Naive thymus-derived CD8-positive, alpha-beta T cell (primary cell): ENCODE measurements around the gene CD6. TPM values are rescaled to one million over a fixed set of nuclear protein-coding genes. Genes with fewer than 3 reads are reported as not detected.
"Not testable (repeated sequence)": the region's sequence is repeated elsewhere in the genome, so short reads cannot be mapped to it uniquely, and the experiment has no call there.

ENCODE experiments used
- ATAC-seq, 2 donors: fragments of 150-1000 bp; cut with Tn5 transposase in 1 of 2; sonication (Bioruptor Pico), chemical (Tn5 transposase) in 1 of 2; 1 replicate in 1 of 2; 2 replicates in 1 of 2; pipeline ENCODE4 v1.10.0; 2021; ENCODE audit warnings: mild to moderate bottlenecking in 2 of 2, moderate library complexity in 2 of 2
- POLR2A ChIA-PET: fragments of 350-600 bp; sonication (Branson Sonifier 250); formaldehyde crosslinking; loops from one replicate; lab custom pipeline; 2021; ENCODE audit warnings: antibody characterized with exemption; lab: Charles Lee
- DNase-seq, 10 donors: peaks; one replicate each; pipeline versions ENCODE4 v3.0.0 to v3.0.0-alpha.2; 2020 to 2022
- H3K27ac Mint-ChIP-seq, 10 donors: one replicate each; pipeline ENCODE4 v1.8.0; 2020 to 2022; ENCODE audit warnings: mild to moderate bottlenecking in 10 of 10, mixed read lengths in 10 of 10, moderate library complexity in 4 of 10, inconsistent platforms in 1 of 10
- H3K27me3 Mint-ChIP-seq, 5 donors: one replicate each; pipeline ENCODE4 v1.8.0; 2021 to 2022; ENCODE audit warnings: mixed read lengths in 5 of 5
- H3K36me3 Mint-ChIP-seq, 3 donors: one replicate each; pipeline ENCODE4 v1.8.0; 2020 to 2022; ENCODE audit warnings: mixed read lengths in 3 of 3, mild to moderate bottlenecking in 2 of 3, inconsistent platforms in 1 of 3
- H3K4me1 Mint-ChIP-seq, 4 donors: one replicate each; pipeline ENCODE4 v1.8.0; 2021 to 2022; ENCODE audit warnings: mixed read lengths in 4 of 4
- H3K4me3 Mint-ChIP-seq, 10 donors: one replicate each; pipeline ENCODE4 v1.8.0; 2020 to 2022; ENCODE audit warnings: mild to moderate bottlenecking in 10 of 10, mixed read lengths in 10 of 10, moderate library complexity in 6 of 10, inconsistent platforms in 1 of 10
- H3K9me3 Mint-ChIP-seq, 9 donors: one replicate each; pipeline ENCODE4 v1.8.0; 2020 to 2022; ENCODE audit warnings: mixed read lengths in 9 of 9, mild to moderate bottlenecking in 3 of 9, inconsistent platforms in 1 of 9, moderate library complexity in 1 of 9
- polyA plus RNA-seq, 3 donors: library from polyadenylated mRNA; unstranded; fragments of 300-500 nt; fragmentation: Illumina TruSeq; gene quantifications; one replicate each; pipeline ENCODE4 v1.2.3, GENCODE V29; 2021
- total RNA-seq, 8 experiments: library from RNA in 2 of 8; stranded (reverse) in 2 of 8; gene quantifications; one replicate each; pipeline ENCODE4 v1.2.3 and lab custom pipeline; 2021 to 2026

CD6 gene
- total and polyA plus RNA-seq, 5 experiments from 2014 or later: 150 to 405 (median 199) TPM

- Mint-ChIP-seq H3K4me1 (peaks cover 31 to 82% (median 69%) of the 10 kb centered on the region in 4 donors), H3K4me3 (peak overlapping the region in 4 of 10 donors; percentile 25 to 73 (median 52)), H3K36me3 (no peaks in the 10 kb centered on the region), H3K27ac (peak overlapping the region; percentile 31 to 98 (median 92)), H3K27me3 (no peaks in the 10 kb centered on the region), H3K9me3 (no peaks in the 10 kb centered on the region)
- DNase-seq (no peak), ATAC-seq (no peak)
- POLR2A ChIA-PET: interaction anchor here (0.6 to 2.3 kb wide), 5 partner anchors 8 to 41 kb away, joined by 3 to 26 read pairs (median 3); no protein-coding TSS in a partner anchor
These were observed 90.9 kb downstream of the CD6 start for GRCh38 chr11:61062181-61062930.

DNA sequence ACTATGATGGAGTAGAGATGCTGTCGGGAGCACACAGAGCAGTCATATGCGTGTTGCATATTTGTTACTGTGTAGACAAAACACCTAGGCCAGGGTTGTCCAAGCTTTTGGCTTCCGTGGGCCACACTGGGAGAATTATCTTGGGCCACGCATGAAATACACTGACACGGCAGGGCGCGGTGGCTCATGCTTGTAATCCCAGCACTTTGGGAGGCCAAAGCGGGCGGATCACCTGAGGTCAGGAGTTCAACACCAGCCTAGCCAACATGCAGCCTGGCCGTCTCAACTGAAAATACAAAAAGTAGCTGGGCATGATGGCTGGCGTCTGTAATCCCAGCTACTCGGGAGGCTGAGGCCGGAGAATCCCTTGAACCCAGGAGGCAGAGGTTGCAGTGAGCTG, 93.8 kb downstream of the CD6 start:
- Mint-ChIP-seq H3K4me1 (peaks cover 39 to 88% (median 81%) of the 10 kb centered on the region in 4 donors), H3K4me3 (peak overlapping the region in 9 of 10 donors; percentile 20 to 79 (median 63)), H3K27ac (peak overlapping the region in 8 of 10 donors; percentile 79 to 96 (median 89))
- not testable (repeated sequence) for H3K36me3 Mint-ChIP-seq, H3K27me3 Mint-ChIP-seq, H3K9me3 Mint-ChIP-seq, ATAC-seq, DNase-seq
- POLR2A ChIA-PET: interaction anchor here (0.7 to 6.6 kb wide), 18 partner anchors 8 to 58 kb away, joined by 3 to 69 read pairs (median 4); partner anchors contain the start of gene CD5

GRCh38 chr11:61065955-61066638, 94.6 kb downstream of the CD6 start:
- ATAC-seq: no peak
- POLR2A ChIA-PET: interaction anchor here (1.0 to 6.6 kb wide), 13 partner anchors 10 to 59 kb away, joined by 3 to 69 read pairs (median 5); partner anchors contain the start of gene CD5
- H3K27me3 Mint-ChIP-seq: no peaks in the 10 kb centered on the region
- H3K27ac Mint-ChIP-seq: peak overlapping the region; percentile 53 to 96 (median 89)
- H3K9me3 Mint-ChIP-seq: no peaks in the 10 kb centered on the region
- peak in 2 of 10 donors; percentile 24 to 37 for DNase-seq
- H3K4me3 Mint-ChIP-seq: peak overlapping the region; percentile 41 to 79 (median 70)
- H3K4me1 Mint-ChIP-seq: peaks cover 38 to 89% (median 82%) of the 10 kb centered on the region in 4 donors
- H3K36me3 Mint-ChIP-seq: no peaks in the 10 kb centered on the region

GRCh38 chr11:61066645-61067044, 95.2 kb downstream of the CD6 start:
- Mint-ChIP-seq H3K36me3 (no peaks in the 10 kb centered on the region), H3K9me3 (no peaks in the 10 kb centered on the region), H3K4me1 (peaks cover 39 to 89% (median 82%) of the 10 kb centered on the region in 4 donors), H3K27me3 (no peaks in the 10 kb centered on the region), H3K27ac (peak overlapping the region; percentile 15 to 93 (median 60)), H3K4me3 (peak overlapping the region in 3 of 10 donors; percentile 0 to 63 (median 21))
- no peak for ATAC-seq
- POLR2A ChIA-PET: interaction anchor here (0.9 to 6.6 kb wide), 11 partner anchors 10 to 62 kb away, joined by 3 to 69 read pairs (median 9); partner anchors contain the start of gene CD5
- DNase-seq: no peak

- no peak for DNase-seq
- POLR2A ChIA-PET: interaction anchor here (0.9 to 6.6 kb wide), 9 partner anchors 8 to 61 kb away, joined by 3 to 69 read pairs (median 9); no protein-coding TSS in a partner anchor
- Mint-ChIP-seq H3K4me1 (peaks cover 37 to 90% (median 83%) of the 10 kb centered on the region in 4 donors), H3K4me3 (peak overlapping the region in 1 of 10 donors; percentile 26), H3K27ac (peak overlapping the region; percentile 29 to 90 (median 78)), H3K36me3 (no peaks in the 10 kb centered on the region), H3K27me3 (no peaks in the 10 kb centered on the region), H3K9me3 (no peaks in the 10 kb centered on the region)
- no peak for ATAC-seq
These were observed 96.4 kb downstream of the CD6 start for GRCh38 chr11:61067782-61068446.

GRCh38 chr11:61068581-61068980, 97.1 kb downstream of the CD6 start:
- Mint-ChIP-seq H3K4me3 (no peak overlapping the region), H3K27ac (peak overlapping the region; percentile 26 to 90 (median 78))
- DNase-seq: no peak

DNA sequence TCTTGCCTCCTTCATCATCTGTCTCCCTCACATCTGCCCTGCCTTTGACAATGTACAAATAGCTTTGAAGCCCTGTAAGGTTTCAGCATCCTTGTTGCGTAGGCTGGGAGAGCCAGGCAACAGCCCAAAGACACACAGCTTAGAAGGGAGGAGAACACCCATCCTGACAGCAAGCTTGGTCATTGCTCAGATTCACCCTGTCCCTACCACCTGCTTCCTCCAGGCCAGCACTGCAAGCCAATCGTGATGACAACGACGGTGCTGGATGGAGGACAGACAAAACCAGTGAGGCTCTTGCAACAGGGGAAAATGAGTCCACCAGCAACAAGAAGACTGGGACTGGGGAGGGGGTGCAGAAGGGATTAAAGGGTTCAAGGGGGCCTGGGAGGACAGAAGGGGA, 97.9 kb downstream of the CD6 start:
- peak overlapping the region in 4 of 10 donors; percentile 4 to 75 (median 24) for H3K4me3 Mint-ChIP-seq
- peaks cover 41 to 90% (median 86%) of the 10 kb centered on the region in 4 donors for H3K4me1 Mint-ChIP-seq
- no peak for DNase-seq
- peak overlapping the region; percentile 78 to 98 (median 94) for H3K27ac Mint-ChIP-seq
- H3K27me3 Mint-ChIP-seq: no peaks in the 10 kb centered on the region
- no peak for ATAC-seq
- H3K36me3 Mint-ChIP-seq: no peaks in the 10 kb centered on the region
- no peaks in the 10 kb centered on the region for H3K9me3 Mint-ChIP-seq
- POLR2A ChIA-PET: interaction anchor here (0.9 to 6.6 kb wide), 7 partner anchors 9 to 47 kb away, joined by 3 to 70 read pairs (median 15); no protein-coding TSS in a partner anchor

More at GRCh38 chr11:61068581-61068980, 97.1 kb downstream of the CD6 start:
- no peaks in the 10 kb centered on the region for H3K9me3 Mint-ChIP-seq
- no peaks in the 10 kb centered on the region for H3K36me3 Mint-ChIP-seq
- no peaks in the 10 kb centered on the region for H3K27me3 Mint-ChIP-seq
- POLR2A ChIA-PET: interaction anchor here (1.4 to 6.6 kb wide), 5 partner anchors 8 to 50 kb away, joined by 4 to 70 read pairs (median 17); no protein-coding TSS in a partner anchor
- H3K4me1 Mint-ChIP-seq: peaks cover 37 to 88% (median 79%) of the 10 kb centered on the region in 4 donors
- no peak for ATAC-seq

Other genes with a start within 250 kb of the CD6 start
- not detected for gene MS4A18, start 247.0 kb upstream of the CD6 start, total RNA-seq
- not detected for gene MS4A18, start 247.0 kb upstream of the CD6 start, polyA plus RNA-seq
- not detected for gene MS4A15, start 214.8 kb upstream of the CD6 start, total RNA-seq
- not detected for gene MS4A15, start 214.8 kb upstream of the CD6 start, polyA plus RNA-seq
- gene MS4A10, start 186.3 kb upstream of the CD6 start, total RNA-seq: not detected
- not detected for gene MS4A10, start 186.3 kb upstream of the CD6 start, polyA plus RNA-seq
- 10 to 100 TPM; 11.3 to 12.0 TPM for gene CCDC86, start 129.6 kb upstream of the CD6 start, total RNA-seq
- gene CCDC86, start 129.6 kb upstream of the CD6 start, polyA plus RNA-seq: 10 to 100 TPM; 10.8 to 27.1 (median 18.5) TPM
- under 1 TPM in 1 of 2 experiments, not detected in 1; 0.16 TPM for gene PTGDR2, start 115.7 kb upstream of the CD6 start, total RNA-seq
- under 1 TPM in 1 of 3 donors, not detected in 2; 0.16 TPM for gene PTGDR2, start 115.7 kb upstream of the CD6 start, polyA plus RNA-seq
- not detected for gene ZP1, start 104.1 kb upstream of the CD6 start, total RNA-seq
- gene ZP1, start 104.1 kb upstream of the CD6 start, polyA plus RNA-seq: not detected
- 10 to 100 TPM; 94.0 to 98.8 TPM for gene PRPF19, start 65.1 kb upstream of the CD6 start, total RNA-seq
- 10 to 100 TPM; 14.2 to 19.5 (median 17.8) TPM for gene PRPF19, start 65.1 kb upstream of the CD6 start, polyA plus RNA-seq
- gene TMEM109, start 57.5 kb upstream of the CD6 start, total RNA-seq: 10 to 100 TPM; 52.4 to 60.5 TPM
- 100 to 1,000 TPM; 216 to 295 (median 272) TPM for gene TMEM109, start 57.5 kb upstream of the CD6 start, polyA plus RNA-seq
- gene TMEM132A, start 47.2 kb upstream of the CD6 start, total RNA-seq: under 1 TPM in 1 of 2 experiments, not detected in 1; 0.88 TPM
- gene TMEM132A, start 47.2 kb upstream of the CD6 start, polyA plus RNA-seq: not detected
- gene SLC15A3, start 19.5 kb upstream of the CD6 start, total RNA-seq: 10 to 100 TPM; 13.6 to 14.9 TPM
- gene SLC15A3, start 19.5 kb upstream of the CD6 start, polyA plus RNA-seq: 1 to 10 TPM in 2 of 3 donors, under 1 TPM in 1; 0.90 to 3.4 (median 1.0) TPM
- 100 to 1,000 TPM; 165 to 174 TPM for gene CD5, start 130.8 kb downstream of the CD6 start, total RNA-seq
- 100 to 1,000 TPM; 136 to 227 (median 192) TPM for gene CD5, start 130.8 kb downstream of the CD6 start, polyA plus RNA-seq
- 1 to 10 TPM; 5.4 to 6.3 TPM for gene VPS37C, start 189.7 kb downstream of the CD6 start, total RNA-seq
- gene VPS37C, start 189.7 kb downstream of the CD6 start, polyA plus RNA-seq: 1 to 10 TPM in 1 of 3 donors, under 1 TPM in 2; 0.62 to 1.3 (median 0.86) TPM
- not detected for gene PGA3, start 231.8 kb downstream of the CD6 start, total RNA-seq
- not detected for gene PGA3, start 231.8 kb downstream of the CD6 start, polyA plus RNA-seq